NCI-H2196 treated with DMSO at 0.1 percent for 48 hours (cell line): ENCODE measurements around the gene NEK9.
A peak's percentile ranks its signal among the peaks of the same experiment; 100 is the strongest.
"Not testable (repeated sequence)": the region's sequence is repeated elsewhere in the genome, so short reads cannot be mapped to it uniquely, and the experiment has no call there.

Experiments used
- DNase-seq: peaks from one replicate; lab custom pipeline; 2025; ENCODE audit not compliant: unreplicated experiment; lab: John Stamatoyannopoulos, UW

Gene NEK9

GRCh38 chr14:75126679-75127473 is at the start of gene NEK9:
NEK9 (minus strand) TSS chr14:75127048; CDS start chr14:75126921, 127 bp downstream.
- peak; percentile 83 for DNase-seq

GRCh38 chr14:75176142-75176820 is 49.4 kb upstream of the NEK9 start, which contains the start of gene TMED10:
TMED10 (minus strand) TSS chr14:75176612; CDS start chr14:75176579, 33 bp downstream.
- DNase-seq, result peak; percentile 80

- DNase-seq, result no peak
Measured at GRCh38 chr14:75175677-75176141, 48.9 kb upstream of the NEK9 start.

GRCh38 chr14:75174066-75174465 is 47.2 kb upstream of the NEK9 start:
- DNase-seq, result no peak

- no peak for DNase-seq
Measured at GRCh38 chr14:75170772-75171171, 43.9 kb upstream of the NEK9 start.

DNA sequence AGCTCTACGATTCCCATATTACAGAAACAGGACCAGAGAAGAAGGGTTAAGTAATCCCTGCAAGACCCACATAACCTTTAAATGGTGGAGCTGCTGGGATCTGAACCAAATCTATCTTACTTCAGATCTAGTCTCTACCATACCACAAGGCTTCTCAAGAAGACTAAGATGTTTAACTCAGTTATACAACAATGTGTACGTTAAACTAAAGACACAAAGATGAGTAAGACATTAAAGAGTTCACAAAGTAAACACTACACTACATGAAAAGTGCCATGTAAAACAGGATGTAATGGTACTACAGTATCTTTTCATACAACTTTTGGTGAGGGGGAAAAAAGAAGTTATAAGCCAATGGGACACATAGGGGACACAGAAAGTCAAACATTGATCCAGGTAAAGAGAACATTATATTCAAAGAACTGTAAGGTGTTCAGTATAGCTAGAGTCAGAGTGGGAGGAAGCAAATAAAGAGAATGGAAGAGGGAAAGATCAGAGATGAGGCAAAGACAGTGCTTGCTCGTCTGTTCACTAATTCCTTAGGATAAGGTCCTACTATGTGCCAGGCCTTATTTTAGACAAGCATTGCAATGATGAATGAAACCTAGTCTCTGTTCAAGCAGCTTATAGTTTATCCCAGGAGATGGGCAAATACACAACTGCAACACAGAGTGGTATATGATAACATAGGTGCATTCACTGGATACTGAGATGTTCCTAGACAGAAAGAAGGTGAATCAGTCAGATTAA is 41.9 kb upstream of the NEK9 start:
- no peak for DNase-seq

- no peak for DNase-seq
Measured at GRCh38 chr14:75167325-75167724, 40.5 kb upstream of the NEK9 start.

DNA sequence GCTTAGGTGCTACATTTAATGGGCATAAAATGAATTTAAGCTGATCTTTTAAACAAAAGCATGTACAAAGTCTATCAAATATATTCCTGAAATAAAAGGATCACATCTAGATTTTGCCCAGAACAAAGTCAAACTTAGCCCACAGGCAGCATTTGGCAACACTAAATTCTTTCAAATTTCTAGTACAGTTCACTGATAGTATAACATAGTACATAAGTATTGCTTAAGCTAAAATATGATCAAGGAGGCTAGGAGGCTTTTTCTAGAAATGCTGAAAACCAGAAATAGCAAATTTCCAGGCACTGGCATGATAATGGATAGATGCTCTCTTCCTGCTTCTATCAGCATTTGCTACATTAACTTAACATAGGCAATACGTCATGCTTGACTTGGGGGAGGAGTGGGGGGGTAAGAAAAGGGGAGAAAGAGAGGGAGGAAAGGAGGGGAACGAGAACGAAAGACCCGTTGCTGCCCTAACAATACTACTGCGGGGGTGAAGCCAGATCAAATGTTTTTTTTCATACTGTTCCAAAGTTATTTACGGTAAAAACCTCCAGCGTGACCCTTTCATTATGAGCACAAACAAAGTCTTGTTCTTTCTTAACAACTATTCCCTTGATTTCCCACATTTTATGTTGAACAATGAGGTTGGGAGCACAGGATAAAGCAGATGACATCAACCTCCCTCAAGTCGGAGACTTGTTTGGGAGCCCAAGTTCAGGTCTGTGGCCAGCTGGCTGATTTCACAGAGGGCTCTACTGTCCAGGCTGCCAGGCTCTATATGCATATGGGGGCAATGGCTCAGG is 38.9 kb upstream of the NEK9 start:
- DNase-seq, result no peak

DNA sequence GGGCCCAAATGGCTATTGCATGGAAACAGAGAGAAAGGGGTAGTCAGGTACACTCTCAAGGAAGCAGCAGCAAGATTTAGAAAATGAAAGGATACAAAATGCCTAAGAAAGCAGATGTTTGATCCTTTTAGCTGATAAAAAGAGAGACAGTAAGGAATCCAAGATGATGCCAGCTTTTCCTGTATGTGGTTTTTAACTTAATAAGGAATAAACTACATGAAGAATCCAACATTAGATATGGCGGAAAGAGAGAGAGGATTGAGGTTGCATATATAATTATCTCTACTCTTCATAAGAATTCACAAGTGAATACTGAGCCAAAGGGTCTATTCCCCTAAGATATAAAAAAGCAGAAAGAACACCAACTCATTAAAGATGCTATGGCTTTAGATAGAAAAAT is 38.0 kb upstream of the NEK9 start:
- DNase-seq, result no peak

DNA sequence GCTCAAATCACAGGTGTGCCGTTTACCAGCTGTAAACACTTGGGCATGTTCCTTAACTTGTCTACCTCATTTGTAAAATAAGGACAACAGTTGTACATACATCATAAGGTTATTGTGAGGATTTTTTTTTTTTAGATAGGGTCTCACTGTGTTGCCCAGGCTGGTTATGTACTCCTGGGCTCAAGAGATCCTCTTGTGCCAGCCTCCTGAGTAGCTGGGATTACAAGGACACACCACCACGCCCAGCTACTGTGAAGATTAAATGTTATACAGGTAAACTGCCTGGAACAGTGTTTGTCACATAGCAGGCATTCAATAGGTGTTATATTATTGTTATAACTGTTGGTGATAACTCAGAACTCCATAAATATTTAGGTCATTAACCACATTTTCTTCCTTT is 36.8 kb upstream of the NEK9 start:
- no peak for DNase-seq

DNA sequence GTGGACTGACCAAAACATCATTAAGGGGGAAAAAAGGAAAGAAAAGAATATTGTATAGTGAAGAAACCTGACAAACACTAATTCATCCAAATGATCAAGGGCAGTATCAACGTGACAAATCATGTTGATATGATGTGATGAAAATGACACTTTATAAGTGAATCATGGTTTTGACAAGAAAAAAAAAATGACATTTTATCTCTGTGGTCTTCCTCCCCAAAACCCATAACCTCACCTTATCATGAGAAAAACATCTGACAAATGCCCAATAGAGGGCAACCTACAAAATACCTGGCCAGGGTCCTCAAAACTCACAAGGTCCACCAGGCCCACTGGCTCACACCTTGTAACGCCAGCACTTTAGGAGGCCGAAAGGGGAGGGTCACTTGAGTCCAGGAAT is 35.8 kb upstream of the NEK9 start:
- no peak for DNase-seq

GRCh38 chr14:75158843-75159614 is 32.2 kb upstream of the NEK9 start:
- DNase-seq, result no peak

- DNase-seq, result no peak
Measured at GRCh38 chr14:75156901-75157300, 30.1 kb upstream of the NEK9 start.

DNA sequence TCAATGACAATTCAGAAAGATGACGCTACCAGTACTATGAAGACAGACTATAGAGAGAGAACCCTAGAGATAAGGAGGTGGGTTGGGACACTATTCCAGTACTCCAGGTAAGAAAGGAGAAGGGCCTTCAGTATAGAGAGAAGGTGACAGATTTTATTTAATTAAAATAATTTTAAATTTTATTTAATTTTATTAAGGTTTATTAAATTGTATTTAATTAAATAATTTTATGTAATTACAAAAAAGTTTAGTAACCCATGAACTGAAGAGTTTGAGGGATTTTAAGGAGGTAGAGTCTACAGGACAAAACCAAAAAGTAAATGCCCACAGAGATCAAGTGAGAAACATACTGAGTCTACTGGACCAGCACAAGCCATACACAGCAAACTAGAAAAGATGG is 29.3 kb upstream of the NEK9 start:
- DNase-seq, result no peak

DNA sequence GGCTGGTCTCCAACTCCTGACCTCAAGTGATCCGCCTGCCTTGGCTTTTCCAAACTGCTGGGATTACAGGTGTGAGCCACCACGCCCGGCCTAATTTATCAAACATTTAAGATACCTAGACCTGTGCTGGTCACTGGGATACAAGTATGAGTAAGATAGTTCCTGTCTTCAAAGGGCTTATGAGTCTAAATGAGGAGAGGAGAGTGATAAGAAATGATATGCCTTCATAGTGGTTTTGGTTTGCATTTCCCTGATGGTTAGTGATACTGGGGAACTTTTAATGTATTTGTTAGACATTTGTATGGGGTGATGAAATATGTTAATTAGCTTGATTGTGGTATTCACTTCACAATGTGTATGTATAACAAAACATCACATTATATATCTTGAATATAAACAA is 28.3 kb upstream of the NEK9 start:
- DNase-seq, result no peak

- DNase-seq, result no peak
Measured at GRCh38 chr14:75153295-75153694, 26.4 kb upstream of the NEK9 start.

DNA sequence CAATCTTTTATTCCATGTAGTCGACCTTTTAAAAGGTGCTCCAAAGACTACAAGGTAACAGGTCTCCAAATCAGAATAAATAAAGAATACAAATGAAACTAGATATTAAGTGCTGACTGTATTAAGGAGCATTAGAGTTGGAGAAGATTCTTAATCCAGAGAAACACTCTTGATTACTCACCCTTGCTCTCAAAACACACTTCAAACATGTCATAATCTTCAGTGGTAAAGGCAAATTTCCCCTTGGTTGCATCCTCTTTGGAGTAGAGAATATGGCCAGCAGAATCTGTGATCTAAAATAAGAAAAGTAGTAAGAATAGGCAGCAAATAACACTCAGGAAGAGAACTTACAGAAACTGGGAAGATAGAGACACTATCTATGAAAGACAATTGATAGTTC is 25.0 kb upstream of the NEK9 start:
- no peak for DNase-seq

GRCh38 chr14:75150637-75151036 is 23.8 kb upstream of the NEK9 start:
- not testable (repeated sequence) for DNase-seq

GRCh38 chr14:75150150-75150549 is 23.3 kb upstream of the NEK9 start:
- DNase-seq, result no peak

DNA sequence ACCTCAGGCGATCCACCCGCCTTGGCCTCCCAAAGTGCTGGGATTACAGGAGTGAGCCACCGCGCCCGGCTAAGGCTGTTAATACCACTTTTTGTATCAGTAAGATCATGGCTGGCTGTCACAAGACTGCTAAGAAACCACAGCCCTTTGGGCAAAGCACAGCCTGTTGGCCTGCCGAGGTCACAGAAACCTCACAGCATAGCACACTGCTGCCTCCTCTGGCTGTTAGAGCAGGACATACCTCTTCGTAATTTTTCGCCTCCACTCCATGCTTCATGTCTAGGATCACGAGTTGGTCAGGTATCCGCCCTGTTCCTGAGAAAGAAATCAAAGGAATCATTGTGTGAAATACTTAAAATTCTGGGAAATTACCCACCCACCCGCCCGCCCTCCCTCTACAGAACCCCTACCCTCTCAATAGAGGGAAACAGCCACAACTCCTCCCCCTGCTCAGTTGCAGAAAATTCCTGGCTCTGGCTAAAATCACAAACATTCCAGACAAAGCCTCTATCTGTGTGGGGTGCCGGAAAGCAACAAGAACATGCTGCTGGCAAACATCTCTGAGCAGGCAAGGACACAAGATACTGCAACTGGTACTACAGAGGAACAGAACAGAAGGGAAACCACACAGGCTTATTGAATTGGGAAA is 20.7 kb upstream of the NEK9 start:
- no peak for DNase-seq
